Activated T-cell treated with anti-CD3 and anti-CD28 coated beads for 48 hours (primary cell): ENCODE results near the gene ATP6V1G3.
"Not testable (repeated sequence)": the region's sequence is repeated elsewhere in the genome, so short reads cannot be mapped to it uniquely, and the experiment has no call there.

Source experiments
- DNase-seq: peaks from one replicate; pipeline ENCODE4 v3.0.0-alpha.2; 2020; ENCODE audit warnings: low read depth

Gene ATP6V1G3, protein sequence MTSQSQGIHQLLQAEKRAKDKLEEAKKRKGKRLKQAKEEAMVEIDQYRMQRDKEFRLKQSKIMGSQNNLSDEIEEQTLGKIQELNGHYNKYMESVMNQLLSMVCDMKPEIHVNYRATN

DNA sequence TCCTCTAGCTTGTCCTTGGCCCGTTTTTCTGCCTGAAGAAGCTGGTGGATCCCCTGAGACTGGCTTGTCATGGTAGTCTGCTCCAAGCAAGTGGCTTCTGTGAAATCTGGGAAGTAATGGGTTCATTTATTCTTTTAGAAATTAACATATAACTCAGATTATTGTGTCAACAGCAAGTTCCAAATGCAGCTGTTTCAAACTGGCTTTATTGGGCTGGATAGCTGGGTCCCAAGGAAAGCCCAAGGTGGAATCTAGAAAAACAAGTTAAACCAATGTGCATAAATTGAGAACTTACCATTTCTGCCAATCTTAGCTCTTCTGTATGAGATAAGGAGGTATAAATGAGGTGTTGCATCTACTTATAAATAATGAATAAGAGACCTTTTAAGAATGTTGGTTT is at the start of gene ATP6V1G3:
TSS of gene ATP6V1G3 (minus strand) at position 101 of the 400 bp plus-strand sequence. CDS start at position 71, 30 bp downstream.
- no peak for DNase-seq

DNA sequence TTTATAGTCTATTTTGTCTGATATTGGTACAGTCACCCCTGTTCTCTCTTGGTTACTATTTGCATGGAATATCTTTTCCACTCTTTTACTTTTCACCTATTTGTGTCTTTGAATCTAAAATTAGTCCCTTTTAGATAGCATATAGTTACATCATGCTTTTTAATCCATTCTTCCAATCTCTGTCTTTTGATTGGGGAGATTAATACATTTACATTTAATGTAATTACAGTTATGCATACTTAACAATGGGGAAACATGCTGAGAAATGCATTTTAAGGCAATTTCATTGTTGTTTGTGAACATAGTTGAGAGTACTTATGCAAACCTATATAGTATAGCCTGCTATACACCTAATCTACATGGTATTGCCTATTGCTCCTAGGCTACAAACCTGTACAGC is 48.4 kb upstream of the ATP6V1G3 start:
- DNase-seq = no peak

DNA sequence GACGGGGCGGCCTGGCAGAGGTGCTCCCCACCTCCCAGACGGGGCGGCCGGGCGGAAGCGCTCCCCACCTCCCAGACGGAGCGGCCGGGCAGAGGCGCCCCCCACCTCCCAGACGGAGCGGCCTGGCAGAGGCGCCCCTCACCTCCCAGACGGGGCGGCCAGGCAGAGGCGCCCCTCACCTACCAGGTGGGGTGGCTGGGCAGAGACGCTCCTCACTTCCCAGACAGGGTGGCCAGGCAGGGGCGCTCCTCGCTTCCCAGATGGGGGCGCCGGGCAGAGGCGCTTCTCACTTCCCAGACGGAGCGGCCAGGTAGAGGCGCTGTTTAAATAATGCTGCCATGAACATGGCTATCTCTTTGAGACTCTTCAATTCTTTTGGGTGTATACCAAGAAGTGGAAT is 43.7 kb upstream of the ATP6V1G3 start:
- DNase-seq = no peak

DNA sequence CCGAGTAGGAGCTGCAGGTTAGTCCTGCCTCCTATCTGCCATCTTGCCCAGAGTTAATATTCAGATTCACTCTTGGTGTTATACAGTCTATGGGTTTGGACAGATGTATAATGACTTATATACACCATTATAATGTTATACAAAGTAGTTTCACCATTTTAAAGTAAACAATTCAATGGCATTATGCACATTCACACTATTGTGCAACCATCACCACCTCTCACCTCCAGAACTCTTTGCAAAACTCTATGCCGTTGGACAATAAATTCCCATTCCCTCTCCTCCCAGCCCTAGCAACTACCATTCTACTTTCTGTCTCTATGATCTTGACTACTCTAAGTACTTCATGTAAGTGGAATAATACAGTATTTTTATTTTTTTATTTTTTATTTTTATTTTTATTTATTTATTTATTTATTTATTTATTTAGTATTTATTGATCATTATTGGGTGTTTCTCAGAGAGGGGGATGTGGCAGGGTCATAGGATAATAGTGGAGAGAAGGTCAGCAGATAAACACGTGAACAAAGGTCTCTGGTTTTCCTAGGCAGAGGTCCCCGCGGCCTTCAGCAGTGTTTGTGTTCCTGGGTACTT is 42.8 kb upstream of the ATP6V1G3 start:
- DNase-seq = not testable (repeated sequence)

DNA sequence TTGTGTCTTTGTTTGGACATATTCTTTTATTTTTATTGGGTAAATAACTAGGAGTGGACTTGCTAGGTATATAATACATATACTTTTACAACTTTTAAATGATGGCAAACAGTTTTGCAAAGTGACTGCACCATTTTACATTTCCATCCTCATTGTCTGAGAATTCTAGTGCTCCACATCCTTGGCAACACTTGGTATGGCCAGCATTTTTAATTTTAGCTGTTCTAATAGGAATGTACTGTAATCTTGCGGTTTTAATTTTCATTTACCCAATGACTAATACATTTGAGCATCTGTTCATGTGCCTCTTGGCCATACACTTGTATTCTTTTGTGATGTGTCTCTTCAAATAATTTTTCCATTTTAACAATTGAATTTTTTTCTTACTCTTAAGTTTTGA is 37.0 kb upstream of the ATP6V1G3 start:
- DNase-seq = no peak

DNA sequence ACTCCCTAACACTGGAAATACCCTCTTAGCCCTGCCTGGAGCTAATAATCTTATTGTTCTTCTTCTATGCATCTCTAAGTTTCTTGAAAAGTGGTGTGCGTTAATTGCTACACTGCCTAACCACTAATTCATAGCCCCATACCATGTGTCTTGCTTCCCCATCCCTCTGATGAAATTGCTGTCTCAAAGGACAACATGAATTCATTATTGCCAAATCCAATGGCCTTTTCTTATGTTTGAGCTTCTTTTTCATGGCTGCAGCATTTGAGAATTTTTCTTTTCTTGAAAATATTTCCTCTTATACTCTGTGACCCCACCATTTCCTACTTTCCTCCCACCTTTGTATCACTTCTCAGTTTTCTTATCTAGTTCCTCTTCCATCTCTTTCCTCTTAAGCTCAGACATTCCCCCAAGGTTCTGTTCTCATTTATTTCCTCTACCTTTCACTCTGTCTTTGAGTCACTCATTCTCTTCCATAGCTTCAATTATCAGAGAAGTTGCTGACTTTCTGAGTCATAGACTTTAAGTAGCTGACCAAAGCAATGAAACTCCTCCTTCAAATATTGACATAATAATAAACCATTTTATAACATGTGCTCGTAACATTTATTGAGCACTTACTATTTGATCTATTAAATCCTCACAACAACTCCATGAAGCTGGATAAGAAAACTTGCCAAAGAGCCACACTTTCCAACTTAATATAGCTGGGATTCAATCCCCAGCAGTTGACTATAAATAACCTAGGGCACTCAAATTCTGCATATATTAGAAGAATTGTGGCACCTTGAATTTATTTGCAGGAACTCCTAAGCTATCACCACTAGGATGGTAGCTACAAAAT is 35.5 kb upstream of the ATP6V1G3 start:
- no peak for DNase-seq

DNA sequence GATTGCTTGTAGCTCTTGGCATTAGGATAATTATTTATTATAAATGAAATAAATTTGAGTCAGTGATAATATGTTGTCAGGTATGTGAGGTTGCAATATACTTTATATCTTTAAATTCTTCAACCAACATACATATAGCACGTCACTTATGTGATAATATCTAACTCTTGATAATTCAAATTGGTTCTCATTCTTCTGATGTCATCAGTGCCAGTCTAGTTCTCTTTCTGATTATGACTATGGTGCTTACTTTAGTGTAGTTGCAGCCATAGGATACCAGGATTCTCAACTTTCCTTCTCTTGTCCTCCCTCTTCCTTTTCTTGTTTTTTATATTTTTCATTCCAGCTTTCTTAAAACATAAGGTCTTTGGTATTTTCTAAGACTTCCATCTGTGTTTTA is 34.8 kb upstream of the ATP6V1G3 start:
- no peak for DNase-seq

DNA sequence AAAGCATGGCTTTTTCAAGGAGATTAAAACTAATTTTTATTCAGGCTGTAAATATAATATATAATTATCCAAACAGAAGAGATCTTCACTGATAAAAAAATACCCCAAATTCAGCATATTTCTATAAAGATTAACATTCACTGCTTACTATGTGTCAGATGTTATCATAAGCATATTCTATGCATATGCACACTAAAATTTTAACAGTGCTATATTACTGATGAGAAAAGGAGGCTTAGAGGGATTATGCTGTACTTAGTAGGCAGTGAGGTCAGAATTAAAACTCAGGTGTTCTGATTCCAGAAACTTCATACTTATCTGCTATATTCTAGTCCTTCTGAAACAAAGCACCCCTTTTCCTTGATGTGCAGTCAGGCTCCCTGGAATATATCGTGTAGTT is 33.8 kb upstream of the ATP6V1G3 start:
- no peak for DNase-seq

DNA sequence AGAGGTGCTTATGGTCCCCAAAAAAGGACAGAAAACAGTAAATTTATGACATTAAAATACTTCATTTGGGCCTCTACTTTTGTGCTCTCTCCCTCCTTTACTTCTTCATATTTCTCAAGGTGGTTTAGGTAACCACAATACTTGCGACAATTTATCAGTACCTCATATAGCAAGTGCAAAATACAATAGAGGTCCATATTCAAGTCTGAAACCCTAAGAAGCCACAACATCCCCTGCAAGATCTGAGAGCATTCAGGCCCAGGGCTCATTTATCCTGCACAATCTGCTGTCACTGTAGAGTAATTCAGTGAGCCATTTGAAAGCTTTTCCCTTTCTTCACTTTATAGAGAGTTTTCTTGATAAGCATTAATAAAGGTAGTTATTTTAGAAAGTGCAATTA is 24.2 kb upstream of the ATP6V1G3 start:
- DNase-seq = no peak

DNA sequence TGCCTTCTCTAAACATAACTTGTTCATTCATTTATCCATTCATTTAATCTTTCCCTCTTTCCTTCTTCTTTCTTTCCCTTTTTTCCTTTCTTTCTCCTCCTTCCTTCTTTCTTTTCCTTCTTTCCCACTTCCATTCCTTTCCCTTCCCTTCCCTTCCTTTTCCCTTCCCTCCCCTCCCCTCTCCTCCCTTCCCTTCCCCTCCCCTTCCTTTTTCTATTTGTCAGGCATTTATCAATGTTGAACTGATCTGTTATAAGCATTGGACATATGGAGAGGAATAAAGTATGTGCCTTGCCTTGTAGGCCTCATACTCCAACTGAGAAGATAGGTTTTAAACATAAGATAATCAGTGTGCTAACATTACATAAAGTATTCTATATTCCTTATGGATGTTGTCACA is 23.7 kb upstream of the ATP6V1G3 start:
- DNase-seq = no peak

DNA sequence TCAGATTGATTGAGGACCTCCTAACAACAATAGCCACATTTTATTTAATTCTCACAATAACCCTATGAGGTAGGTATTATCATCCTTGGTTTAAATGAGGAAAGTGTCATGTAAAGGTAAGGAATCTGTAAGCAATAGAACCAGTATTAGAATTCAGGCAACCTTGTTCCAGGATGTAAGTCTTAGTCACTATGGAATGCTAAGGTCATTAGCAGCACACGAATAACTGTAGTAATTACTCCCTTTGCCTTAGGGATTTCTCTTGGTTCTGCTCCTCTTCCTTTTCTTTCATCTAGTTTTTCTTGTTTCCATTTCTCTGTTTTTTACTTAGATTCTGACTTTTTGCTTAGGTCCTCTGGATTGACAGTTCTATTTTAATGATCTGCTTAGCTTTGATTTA is 23.1 kb upstream of the ATP6V1G3 start:
- no peak for DNase-seq

DNA sequence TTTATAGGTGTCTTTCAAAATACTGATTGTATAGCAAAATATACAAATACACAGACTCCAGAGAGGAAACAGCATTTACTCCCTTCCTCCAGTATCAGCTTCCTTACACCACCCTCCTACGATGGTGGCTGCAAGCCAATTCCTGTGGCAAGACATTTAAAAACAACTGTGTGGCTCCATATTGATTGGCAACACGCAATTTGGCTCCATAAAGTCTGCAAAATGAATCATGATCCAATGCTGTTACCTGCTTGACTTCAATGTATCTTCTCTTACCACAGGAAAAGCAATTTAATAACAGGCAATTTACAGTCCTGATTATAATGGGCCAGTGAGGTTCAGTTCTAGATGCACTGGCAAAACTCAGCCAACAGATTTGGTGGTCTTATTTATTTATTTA is 19.7 kb upstream of the ATP6V1G3 start:
- DNase-seq = no peak

DNA sequence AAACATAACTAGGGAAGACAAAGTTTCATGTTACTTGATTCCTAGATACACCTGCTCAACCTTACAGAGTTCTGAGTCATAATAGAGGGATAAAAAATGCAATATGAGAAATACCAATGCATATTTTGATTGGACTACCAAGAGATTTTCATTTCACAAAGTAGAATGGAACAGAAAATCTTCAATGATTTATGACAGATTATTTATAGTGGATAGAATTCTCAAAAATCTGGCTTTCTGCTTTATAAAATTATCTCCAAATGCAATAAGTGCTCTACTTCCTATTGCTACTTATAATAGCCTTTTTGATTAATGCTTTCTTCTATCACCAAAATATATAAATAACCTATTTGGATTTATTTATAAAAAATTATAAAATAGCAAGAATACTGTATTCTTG is 18.9 kb upstream of the ATP6V1G3 start:
- no peak for DNase-seq

DNA sequence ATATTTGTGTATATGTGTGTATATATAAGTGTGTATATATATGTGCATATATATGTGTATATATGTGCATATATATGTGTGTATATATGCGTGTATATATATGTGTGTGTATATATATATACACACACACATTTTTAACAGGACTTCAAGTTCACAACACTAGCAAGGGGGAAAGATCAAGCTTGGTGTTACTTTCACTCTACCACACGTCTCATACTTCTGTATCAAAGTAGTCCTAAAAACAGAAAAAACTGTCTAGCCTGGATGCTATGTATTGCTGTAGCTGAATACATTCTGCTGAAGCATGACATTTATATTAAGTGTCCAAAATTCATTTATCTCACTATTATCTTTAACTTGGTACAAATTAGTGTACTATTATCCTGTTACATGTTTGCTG is 17.9 kb upstream of the ATP6V1G3 start:
- DNase-seq = no peak

DNA sequence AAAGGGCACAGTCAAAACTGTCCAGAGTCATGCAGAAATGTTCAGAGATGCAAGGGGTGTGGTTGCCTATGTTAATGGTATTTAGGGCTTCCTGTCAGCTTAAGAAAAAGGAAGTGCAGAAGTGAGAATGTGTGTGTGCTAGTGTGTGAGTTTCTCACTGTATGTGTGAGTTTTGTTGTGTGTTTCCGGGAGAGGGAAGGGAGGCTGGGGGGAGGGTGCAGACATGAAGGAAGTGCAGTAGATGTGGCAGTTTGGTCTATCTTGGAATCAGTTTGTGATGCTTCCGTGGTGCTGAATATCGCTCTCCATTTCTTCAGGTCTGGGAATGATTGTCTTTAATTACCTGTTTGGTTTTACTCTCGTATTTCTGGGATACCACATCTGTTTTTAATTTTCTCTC is 16.5 kb upstream of the ATP6V1G3 start:
- peak; percentile 11 for DNase-seq

DNA sequence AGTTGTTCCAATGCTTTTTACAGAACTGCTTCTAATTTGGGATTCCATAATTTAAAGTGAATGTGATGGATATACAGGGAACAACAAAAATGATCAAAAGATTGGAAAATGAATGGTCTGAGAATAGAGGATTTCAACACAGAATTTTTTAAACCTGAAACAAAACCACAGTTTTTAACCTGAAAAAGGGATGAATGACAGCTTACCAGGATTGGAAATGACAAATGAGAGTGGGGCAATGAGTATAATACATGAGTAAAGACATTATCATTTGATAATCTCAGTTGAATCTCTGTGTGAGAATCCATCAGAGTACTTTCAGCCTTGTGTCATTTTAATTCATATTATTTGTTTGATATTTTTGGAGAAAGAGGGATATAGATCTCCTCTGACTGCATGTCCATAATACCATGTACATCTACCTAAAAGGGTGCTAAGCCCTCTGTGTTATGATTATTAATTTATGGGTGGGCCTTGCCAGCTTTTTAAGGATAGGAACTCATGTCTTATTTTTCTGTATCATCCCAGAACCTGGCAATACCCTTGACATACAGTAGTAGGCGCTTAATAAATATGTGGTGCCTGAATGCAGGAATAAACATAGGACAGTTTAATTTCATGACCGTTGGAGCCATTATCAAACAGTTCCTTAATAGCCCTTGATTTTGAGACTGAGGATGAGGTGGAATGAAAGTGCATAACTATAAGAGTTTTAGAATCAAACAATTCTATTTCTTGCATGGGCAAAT is 12.4 kb upstream of the ATP6V1G3 start:
- DNase-seq = no peak

DNA sequence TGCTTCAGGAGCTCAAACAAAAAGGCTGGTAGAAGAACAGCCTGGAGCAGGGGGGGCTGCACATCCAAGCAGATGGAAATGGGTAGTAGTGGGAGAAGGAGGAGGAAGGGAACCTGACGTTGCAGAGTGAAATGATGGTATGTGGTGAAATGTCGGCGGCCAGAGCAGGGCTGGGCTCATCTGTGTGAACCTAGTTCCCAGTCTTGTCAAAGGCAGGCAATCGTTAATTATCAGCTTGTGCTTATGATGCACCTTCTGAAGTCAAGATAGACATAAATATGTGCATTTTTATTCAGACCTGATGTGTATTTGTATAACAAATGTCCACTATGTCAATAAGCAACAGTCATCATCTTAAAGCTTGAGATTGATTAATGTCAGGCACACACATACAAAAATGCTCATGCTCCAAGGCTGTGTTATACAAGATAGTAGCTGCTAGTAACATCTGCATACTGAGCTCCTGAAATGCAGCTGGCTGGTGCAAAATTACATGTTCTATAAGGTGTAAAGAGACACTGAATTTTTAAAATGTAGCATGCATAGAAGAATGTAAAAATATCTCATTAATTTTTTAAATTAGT is 10.6 kb upstream of the ATP6V1G3 start:
- no peak for DNase-seq

DNA sequence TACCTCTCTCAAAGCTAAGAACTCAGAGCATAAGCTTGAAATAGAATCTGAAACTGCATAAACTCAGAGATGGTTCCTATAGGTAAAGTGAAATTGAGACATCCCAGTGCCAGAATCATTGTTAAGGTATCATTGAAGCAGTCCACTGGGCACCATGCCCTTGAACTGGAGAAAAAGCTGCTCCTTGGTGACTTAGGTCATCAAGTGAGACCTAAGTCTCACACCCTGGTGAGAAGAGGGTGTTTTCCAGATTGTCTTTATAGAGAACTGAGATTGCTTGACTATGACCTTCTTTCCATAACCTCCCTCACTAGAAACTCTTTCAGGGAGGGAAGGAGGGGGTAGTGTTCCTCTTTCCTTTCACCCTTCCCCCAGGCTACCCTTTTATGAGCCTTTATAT is 9.4 kb upstream of the ATP6V1G3 start:
- DNase-seq = no peak

DNA sequence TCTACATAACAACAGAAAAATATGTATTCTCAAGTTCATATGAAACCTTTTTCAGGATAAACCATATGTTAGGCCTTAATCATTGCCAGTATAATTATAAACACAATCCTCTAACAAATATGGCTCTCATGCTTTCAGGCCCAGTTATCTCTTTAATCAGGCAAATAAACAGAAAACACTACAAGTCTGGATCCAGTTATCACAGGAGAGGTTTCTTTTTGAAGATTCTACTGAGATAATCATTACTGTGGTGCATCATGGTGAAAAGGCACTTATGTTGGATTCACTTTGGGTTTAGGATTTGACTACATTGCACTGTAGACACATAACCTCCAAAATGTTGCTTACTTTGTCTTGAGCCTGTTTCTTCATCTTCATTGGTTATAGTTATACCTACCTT is 8.4 kb upstream of the ATP6V1G3 start:
- no peak for DNase-seq

DNA sequence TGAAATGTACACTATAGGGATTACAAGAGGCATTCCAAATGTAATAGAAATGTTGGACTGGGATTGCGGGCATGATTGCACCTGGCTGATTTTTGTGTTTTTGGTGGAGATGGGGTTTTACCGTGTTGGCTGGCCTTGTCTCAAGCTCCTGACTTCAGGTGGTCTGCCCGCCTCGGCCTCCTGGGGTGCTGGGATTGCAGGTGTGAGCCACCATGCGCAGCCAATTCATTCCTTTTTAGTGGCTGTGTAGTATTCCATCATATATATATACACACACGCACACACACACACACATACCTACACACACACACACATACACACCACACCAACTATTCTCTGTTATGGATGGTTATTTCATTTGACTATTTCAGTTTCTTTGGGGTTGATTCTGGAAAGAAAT is 4.7 kb upstream of the ATP6V1G3 start:
- DNase-seq = no peak

DNA sequence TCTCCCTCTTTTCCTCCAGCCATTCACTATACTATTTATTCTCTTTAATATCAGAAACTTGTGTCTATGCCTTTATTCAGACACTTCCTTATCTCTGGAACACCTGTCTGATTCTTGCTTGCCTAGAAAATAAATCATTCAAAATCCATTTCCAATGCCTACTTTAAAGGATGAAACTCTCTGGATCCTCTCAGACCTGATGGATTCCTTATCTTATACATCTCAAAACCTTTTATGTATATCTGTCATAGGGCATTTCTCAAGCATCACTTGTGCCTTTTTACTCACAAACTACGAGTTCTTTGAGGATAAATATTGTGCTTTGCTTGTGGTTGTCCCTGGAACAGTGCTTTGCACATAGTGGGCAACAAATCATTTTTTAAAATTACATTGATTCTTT is 3.8 kb upstream of the ATP6V1G3 start:
- DNase-seq = no peak

DNA sequence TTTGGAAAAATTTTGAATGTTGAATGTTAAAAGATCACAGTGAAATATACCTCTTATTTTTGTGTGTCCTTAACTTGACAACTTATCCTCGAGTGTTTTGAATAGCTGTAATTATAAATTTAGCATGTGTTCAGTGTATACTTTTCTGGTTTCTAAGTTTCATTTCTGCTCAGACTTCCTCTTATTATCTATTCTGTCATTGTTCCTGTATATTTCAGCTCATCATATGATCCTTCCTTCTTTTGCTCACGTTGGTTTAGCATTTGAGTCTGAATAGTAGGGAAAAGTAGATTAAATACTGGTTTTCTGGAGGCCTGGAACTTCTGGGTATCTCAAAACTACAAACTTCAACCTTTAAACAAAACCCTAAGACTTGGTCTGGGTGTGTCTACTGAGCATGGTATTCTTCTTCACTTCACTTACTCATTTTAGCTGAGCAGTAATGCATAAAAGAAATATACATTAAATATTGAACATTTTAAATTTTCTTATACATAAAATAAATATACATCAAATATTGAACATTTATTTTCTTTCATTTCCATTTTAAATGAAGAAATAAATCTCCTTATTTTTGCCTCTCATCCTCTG is 3.3 kb upstream of the ATP6V1G3 start:
- no peak for DNase-seq
